HUES64 (cell line): ENCODE data around the gene CTNND2.

Experiments used
- H3K27ac ChIP-seq: 2 replicates; pipeline ENCODE4 v1.7.0; 2013; ENCODE audit warnings: low read depth, low read length, inconsistent platforms
- H3K27me3 ChIP-seq: 2 replicates; pipeline ENCODE4 v1.6.1; 2013; ENCODE audit warnings: mild to moderate bottlenecking, low read length; ENCODE audit not compliant: insufficient read depth
- H3K36me3 ChIP-seq: 2 replicates; pipeline ENCODE4 v1.6.1; 2013; ENCODE audit warnings: mild to moderate bottlenecking, low read length; ENCODE audit not compliant: insufficient read depth
- H3K4me1 ChIP-seq: 2 replicates; pipeline ENCODE4 v1.6.1; 2013; ENCODE audit warnings: mild to moderate bottlenecking, low read length, moderate library complexity; ENCODE audit not compliant: insufficient read depth
- H3K4me3 ChIP-seq: 2 replicates; pipeline ENCODE4 v1.5.1; 2013; ENCODE audit warnings: mild to moderate bottlenecking, low read length, moderate library complexity
- H3K9ac ChIP-seq: 2 replicates; pipeline ENCODE4 v1.6.1; 2013; ENCODE audit warnings: mild to moderate bottlenecking, low read depth, low read length
- H3K9me3 ChIP-seq: 2 replicates; pipeline ENCODE4 v1.6.1; 2013; ENCODE audit warnings: low read depth, low read length; ENCODE audit not compliant: insufficient read depth
- WGBS: fragments of 150-250, 120-280 bp; methylation state at CpG from one replicate; pipeline ENCODE4 v1.1.7; 2013; ENCODE audit warnings: missing lambda C conversion rate; 5-methylcytosine and 5-hydroxymethylcytosine counted together

The CTNND2 gene

GRCh38 chr5:11050596-11051304 lies 853.5 kb downstream of the CTNND2 start:
- Histone ChIP-seq H3K27me3 (no peaks in the 10 kb centered on the region), H3K4me3 (no peak overlapping the region), H3K9me3 (no peaks in the 10 kb centered on the region), H3K4me1 (no peaks in the 10 kb centered on the region), H3K36me3 (no peaks in the 10 kb centered on the region), H3K27ac (no peak overlapping the region), H3K9ac (no peak overlapping the region)
- WGBS, result 90% methylated on average over 3 of the region's 3 CpGs

GRCh38 chr5:11048760-11049159 lies 855.5 kb downstream of the CTNND2 start:
- Histone ChIP-seq H3K9me3 (no peaks in the 10 kb centered on the region), H3K27me3 (no peaks in the 10 kb centered on the region), H3K36me3 (no peaks in the 10 kb centered on the region), H3K9ac (no peak overlapping the region), H3K4me1 (no peaks in the 10 kb centered on the region), H3K4me3 (no peak overlapping the region), H3K27ac (no peak overlapping the region)
- WGBS, result 96% methylated on average over 4 of the region's 4 CpGs

- no peak overlapping the region for H3K27ac ChIP-seq
- H3K4me1 ChIP-seq, result no peaks in the 10 kb centered on the region
- H3K9me3 ChIP-seq, result no peaks in the 10 kb centered on the region
- no peak overlapping the region for H3K9ac ChIP-seq
- 96% methylated on average over 5 of the region's 5 CpGs for WGBS
- H3K36me3 ChIP-seq, result no peaks in the 10 kb centered on the region
- H3K4me3 ChIP-seq, result no peak overlapping the region
- H3K27me3 ChIP-seq, result no peaks in the 10 kb centered on the region
Observed at GRCh38 chr5:11047625-11048024, 856.6 kb downstream of the CTNND2 start.

GRCh38 chr5:11047030-11047429 lies 857.2 kb downstream of the CTNND2 start:
- Histone ChIP-seq H3K4me3 (no peak overlapping the region), H3K4me1 (no peaks in the 10 kb centered on the region), H3K36me3 (no peaks in the 10 kb centered on the region), H3K27ac (no peak overlapping the region), H3K9me3 (no peaks in the 10 kb centered on the region), H3K9ac (no peak overlapping the region), H3K27me3 (no peaks in the 10 kb centered on the region)
- WGBS, result 93% methylated on average over 6 of the region's 7 CpGs

- no peaks in the 10 kb centered on the region for H3K4me1 ChIP-seq
- H3K4me3 ChIP-seq, result no peak overlapping the region
- no peaks in the 10 kb centered on the region for H3K36me3 ChIP-seq
- H3K9ac ChIP-seq, result no peak overlapping the region
- H3K27ac ChIP-seq, result no peak overlapping the region
- 60% methylated on average over 7 of the region's 7 CpGs for WGBS
- no peaks in the 10 kb centered on the region for H3K9me3 ChIP-seq
- no peaks in the 10 kb centered on the region for H3K27me3 ChIP-seq
Observed at GRCh38 chr5:11046160-11046559, 858.1 kb downstream of the CTNND2 start.

GRCh38 chr5:11045411-11045810 lies 858.8 kb downstream of the CTNND2 start:
- no peaks in the 10 kb centered on the region for H3K9me3 ChIP-seq
- WGBS, result 97% methylated on average over 3 of the region's 3 CpGs
- no peaks in the 10 kb centered on the region for H3K36me3 ChIP-seq
- H3K27me3 ChIP-seq, result no peaks in the 10 kb centered on the region
- no peaks in the 10 kb centered on the region for H3K4me1 ChIP-seq
- H3K4me3 ChIP-seq, result no peak overlapping the region
- no peak overlapping the region for H3K9ac ChIP-seq
- H3K27ac ChIP-seq, result no peak overlapping the region

GRCh38 chr5:11044581-11044980 lies 859.7 kb downstream of the CTNND2 start:
- H3K4me3 ChIP-seq, result no peak overlapping the region
- no peaks in the 10 kb centered on the region for H3K4me1 ChIP-seq
- no peaks in the 10 kb centered on the region for H3K27me3 ChIP-seq
- H3K27ac ChIP-seq, result no peak overlapping the region
- no peak overlapping the region for H3K9ac ChIP-seq
- H3K36me3 ChIP-seq, result no peaks in the 10 kb centered on the region
- no peaks in the 10 kb centered on the region for H3K9me3 ChIP-seq

- Histone ChIP-seq H3K27me3 (no peaks in the 10 kb centered on the region), H3K9ac (no peak overlapping the region), H3K9me3 (no peaks in the 10 kb centered on the region), H3K4me1 (no peaks in the 10 kb centered on the region), H3K27ac (no peak overlapping the region), H3K4me3 (no peak overlapping the region), H3K36me3 (no peaks in the 10 kb centered on the region)
- 87% methylated on average over 5 of the region's 5 CpGs for WGBS
Observed at GRCh38 chr5:11043881-11044280, 860.4 kb downstream of the CTNND2 start.

- Histone ChIP-seq H3K27ac (no peak overlapping the region), H3K4me3 (no peak overlapping the region), H3K27me3 (no peaks in the 10 kb centered on the region), H3K36me3 (no peaks in the 10 kb centered on the region), H3K4me1 (no peaks in the 10 kb centered on the region), H3K9me3 (no peaks in the 10 kb centered on the region), H3K9ac (no peak overlapping the region)
- no CpG with 5 or more reads among the region's 1 CpG for WGBS
Observed at GRCh38 chr5:11040345-11040744, 863.9 kb downstream of the CTNND2 start.

GRCh38 chr5:11038772-11039171 lies 865.5 kb downstream of the CTNND2 start:
- no peak overlapping the region for H3K27ac ChIP-seq
- no peak overlapping the region for H3K4me3 ChIP-seq
- H3K9me3 ChIP-seq, result no peaks in the 10 kb centered on the region
- WGBS, result 76% methylated on average over 3 of the region's 3 CpGs
- H3K4me1 ChIP-seq, result no peaks in the 10 kb centered on the region
- H3K27me3 ChIP-seq, result no peaks in the 10 kb centered on the region
- H3K9ac ChIP-seq, result no peak overlapping the region
- no peaks in the 10 kb centered on the region for H3K36me3 ChIP-seq

- Histone ChIP-seq H3K4me3 (no peak overlapping the region), H3K9ac (no peak overlapping the region), H3K4me1 (no peaks in the 10 kb centered on the region), H3K9me3 (no peaks in the 10 kb centered on the region), H3K27me3 (no peaks in the 10 kb centered on the region), H3K36me3 (no peaks in the 10 kb centered on the region), H3K27ac (no peak overlapping the region)
- 91% methylated on average over 2 of the region's 2 CpGs for WGBS
Observed at GRCh38 chr5:11037941-11038340, 866.3 kb downstream of the CTNND2 start.

GRCh38 chr5:11037080-11037479 lies 867.2 kb downstream of the CTNND2 start:
- no peaks in the 10 kb centered on the region for H3K4me1 ChIP-seq
- no peak overlapping the region for H3K27ac ChIP-seq
- H3K36me3 ChIP-seq, result no peaks in the 10 kb centered on the region
- H3K4me3 ChIP-seq, result no peak overlapping the region
- no peaks in the 10 kb centered on the region for H3K9me3 ChIP-seq
- no peaks in the 10 kb centered on the region for H3K27me3 ChIP-seq
- no peak overlapping the region for H3K9ac ChIP-seq
- WGBS, result 96% methylated on average over 5 of the region's 6 CpGs
